PC-3 (cell line): ENCODE results near the gene TRIM25.

Experiments
- CTCF ChIP-seq: fragments of 300-600 bp; sonication (generic); conservative IDR thresholded peaks from 2 replicates; pipeline ENCODE4 v1.5.1; 2017; ENCODE audit warnings: antibody characterized with exemption, low read depth, mild to moderate bottlenecking, low read length
- EZH2 ChIP-seq: fragments of 300-600 bp; sonication (generic); IDR thresholded peaks from one replicate; pipeline ENCODE4 v1.6.1; 2017; ENCODE audit warnings: antibody characterized with exemption, mild to moderate bottlenecking, low read length; ENCODE audit not compliant: unreplicated experiment

GRCh38 chr17:56899403-56899802 is 14.4 kb downstream of the TRIM25 start:
- TF ChIP-seq CTCF, result no peak
- TF ChIP-seq EZH2, result no peak
